ENCODE results near the gene NNMT. TPM values are rescaled to one million over a fixed set of nuclear protein-coding genes. Genes with fewer than 3 reads are reported as not detected.
A peak's percentile ranks its signal among the peaks of the same experiment; 100 is the strongest.

The NNMT gene
- total RNA-seq, 4 donors from 2014 or later: 712 to 1,460 (median 1,382) TPM

DNA sequence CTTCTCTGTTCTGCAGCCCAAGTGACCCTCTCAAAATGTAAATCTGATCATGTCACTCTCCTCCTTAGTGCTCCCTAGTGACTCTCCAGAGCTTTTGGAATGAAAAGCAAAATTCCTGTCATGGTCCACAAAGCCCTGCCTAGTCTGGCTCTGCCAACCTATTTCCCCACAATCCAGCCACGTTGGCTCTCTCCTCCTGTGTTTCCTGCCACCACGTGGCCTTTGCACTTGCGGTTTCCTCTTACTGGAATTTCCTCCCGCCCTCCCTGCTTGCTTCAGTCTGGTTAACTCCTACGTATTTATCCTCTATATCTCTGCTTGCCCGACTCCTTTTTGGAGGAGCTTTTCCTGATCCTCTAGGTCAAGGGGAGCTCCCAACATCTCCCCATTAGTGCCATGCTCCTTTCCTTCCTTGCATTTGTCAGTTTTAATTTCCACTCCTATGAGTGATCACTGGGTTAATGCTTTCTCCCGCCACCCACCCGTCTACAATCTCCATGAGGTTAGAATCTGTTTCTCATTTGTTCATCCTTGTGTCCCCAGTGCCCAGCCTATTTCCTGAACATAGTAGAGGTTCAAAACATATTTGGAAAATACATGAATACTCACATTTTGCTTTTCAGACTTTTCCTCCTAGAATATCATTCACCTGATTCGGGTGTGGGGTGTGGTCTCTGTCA is 11.5 kb downstream of the NNMT start:
- TF ChIP-seq, protein P1, sequence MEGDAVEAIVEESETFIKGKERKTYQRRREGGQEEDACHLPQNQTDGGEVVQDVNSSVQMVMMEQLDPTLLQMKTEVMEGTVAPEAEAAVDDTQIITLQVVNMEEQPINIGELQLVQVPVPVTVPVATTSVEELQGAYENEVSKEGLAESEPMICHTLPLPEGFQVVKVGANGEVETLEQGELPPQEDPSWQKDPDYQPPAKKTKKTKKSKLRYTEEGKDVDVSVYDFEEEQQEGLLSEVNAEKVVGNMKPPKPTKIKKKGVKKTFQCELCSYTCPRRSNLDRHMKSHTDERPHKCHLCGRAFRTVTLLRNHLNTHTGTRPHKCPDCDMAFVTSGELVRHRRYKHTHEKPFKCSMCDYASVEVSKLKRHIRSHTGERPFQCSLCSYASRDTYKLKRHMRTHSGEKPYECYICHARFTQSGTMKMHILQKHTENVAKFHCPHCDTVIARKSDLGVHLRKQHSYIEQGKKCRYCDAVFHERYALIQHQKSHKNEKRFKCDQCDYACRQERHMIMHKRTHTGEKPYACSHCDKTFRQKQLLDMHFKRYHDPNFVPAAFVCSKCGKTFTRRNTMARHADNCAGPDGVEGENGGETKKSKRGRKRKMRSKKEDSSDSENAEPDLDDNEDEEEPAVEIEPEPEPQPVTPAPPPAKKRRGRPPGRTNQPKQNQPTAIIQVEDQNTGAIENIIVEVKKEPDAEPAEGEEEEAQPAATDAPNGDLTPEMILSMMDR (IDR thresholded peaks at IDR 0.05): no peak
- peak; percentile 59 for ATAC-seq (ENCODE audit: low FRiP score)
- no peak for DNase-seq (ENCODE audit: low spot score)

DNA sequence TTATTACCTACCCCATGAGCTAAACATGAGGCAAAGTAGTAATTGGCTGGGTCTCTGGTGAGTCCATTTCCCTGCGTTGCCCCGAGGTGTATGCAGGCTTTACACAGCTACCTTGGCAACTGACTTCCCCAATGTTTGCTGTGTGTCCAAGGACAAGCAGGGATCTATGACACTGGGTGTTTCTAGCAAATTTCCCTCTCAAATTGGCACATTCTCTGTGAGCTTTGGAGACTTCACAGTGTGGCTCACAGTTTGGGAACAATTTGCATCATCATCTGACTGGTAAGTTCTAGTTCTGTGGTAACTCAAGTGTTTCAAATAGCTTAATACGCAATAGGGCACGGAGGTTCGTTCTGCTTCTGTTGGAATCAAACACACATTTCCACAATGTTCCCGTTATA is 12.5 kb downstream of the NNMT start:
- DNase-seq (ENCODE audit: low spot score) (no peak), ATAC-seq (ENCODE audit: low FRiP score) (peak; percentile 72)
- TF ChIP-seq, protein P1 (IDR thresholded peaks at IDR 0.05): no peak

DNA sequence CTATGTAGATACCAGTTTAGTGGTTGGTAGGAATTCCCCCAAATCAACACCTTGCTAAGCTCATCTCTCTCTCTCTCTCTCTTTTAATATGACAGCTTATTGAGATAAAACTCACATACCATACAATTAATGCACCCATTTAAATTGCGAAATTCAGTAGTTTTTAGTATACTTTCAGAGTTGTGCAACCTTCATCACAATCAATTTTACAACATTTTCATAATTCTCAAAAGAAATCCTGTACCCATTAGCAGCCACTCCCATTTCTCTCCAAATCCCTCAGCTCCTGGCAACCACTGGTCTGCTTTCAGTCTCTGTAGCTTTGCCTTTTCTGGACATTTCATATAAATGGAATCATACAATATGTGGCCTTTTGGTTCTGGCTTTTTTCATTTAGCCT is 13.3 kb downstream of the NNMT start:
- ATAC-seq (ENCODE audit: low FRiP score): no peak
- DNase-seq (ENCODE audit: low spot score): no peak
- TF ChIP-seq, protein P1 (IDR thresholded peaks at IDR 0.05): no peak

DNA sequence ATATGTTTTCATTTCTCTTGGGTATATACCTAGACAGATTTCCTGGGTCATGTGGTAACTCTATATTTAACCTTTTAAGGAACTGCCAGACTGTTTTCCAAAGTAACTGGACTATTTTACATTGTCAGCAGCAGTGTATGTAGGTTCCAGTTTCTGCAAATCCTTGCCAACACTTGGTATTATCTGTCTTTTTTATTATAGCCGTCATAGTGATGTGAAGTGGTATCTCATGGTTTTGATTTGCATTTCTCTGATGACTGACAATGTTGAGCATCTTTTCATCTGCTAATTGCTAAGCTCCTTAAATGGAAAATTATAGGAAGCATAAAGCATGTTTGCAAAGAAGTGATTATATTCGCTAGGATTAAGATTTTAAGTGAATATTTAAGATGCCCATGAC is 13.9 kb downstream of the NNMT start:
- ATAC-seq (ENCODE audit: low FRiP score) (no peak), DNase-seq (ENCODE audit: low spot score) (no peak)
- TF ChIP-seq, protein P1 (IDR thresholded peaks at IDR 0.05): no peak

DNA sequence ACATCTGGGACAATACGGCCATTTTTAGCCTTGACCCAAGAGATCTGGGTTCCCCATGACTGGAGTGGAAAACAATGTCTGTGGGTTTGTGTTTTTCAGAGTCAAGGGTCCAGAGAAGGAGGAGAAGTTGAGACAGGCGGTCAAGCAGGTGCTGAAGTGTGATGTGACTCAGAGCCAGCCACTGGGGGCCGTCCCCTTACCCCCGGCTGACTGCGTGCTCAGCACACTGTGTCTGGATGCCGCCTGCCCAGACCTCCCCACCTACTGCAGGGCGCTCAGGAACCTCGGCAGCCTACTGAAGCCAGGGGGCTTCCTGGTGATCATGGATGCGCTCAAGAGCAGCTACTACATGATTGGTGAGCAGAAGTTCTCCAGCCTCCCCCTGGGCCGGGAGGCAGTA is 15.7 kb downstream of the NNMT start:
- TF ChIP-seq, protein P1 (IDR thresholded peaks at IDR 0.05): no peak
- DNase-seq (ENCODE audit: low spot score): no peak
- no peak for ATAC-seq (ENCODE audit: low FRiP score)

DNA sequence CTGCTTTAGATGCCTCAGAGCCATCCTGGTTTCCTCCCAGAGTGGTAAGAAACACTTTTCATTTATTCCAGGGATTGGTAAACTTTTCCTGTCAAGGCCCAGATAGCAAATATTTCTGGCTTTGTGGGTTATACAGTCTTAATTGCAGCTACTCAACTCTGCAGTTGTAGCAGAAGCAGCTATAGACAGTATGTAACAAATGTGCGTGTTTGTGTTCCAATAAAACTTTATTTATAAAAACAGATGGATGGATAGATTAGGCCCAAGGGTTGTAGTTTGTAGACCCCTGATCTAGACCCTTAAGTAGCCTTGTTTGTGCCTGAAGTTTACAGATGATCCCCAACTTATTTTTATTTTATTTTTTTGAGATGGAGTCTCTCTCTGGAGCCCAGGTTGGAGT is 17.9 kb downstream of the NNMT start:
- TF ChIP-seq, protein P1 (IDR thresholded peaks at IDR 0.05): no peak
- ATAC-seq (ENCODE audit: low FRiP score) (no peak), DNase-seq (ENCODE audit: low spot score) (no peak)

DNA sequence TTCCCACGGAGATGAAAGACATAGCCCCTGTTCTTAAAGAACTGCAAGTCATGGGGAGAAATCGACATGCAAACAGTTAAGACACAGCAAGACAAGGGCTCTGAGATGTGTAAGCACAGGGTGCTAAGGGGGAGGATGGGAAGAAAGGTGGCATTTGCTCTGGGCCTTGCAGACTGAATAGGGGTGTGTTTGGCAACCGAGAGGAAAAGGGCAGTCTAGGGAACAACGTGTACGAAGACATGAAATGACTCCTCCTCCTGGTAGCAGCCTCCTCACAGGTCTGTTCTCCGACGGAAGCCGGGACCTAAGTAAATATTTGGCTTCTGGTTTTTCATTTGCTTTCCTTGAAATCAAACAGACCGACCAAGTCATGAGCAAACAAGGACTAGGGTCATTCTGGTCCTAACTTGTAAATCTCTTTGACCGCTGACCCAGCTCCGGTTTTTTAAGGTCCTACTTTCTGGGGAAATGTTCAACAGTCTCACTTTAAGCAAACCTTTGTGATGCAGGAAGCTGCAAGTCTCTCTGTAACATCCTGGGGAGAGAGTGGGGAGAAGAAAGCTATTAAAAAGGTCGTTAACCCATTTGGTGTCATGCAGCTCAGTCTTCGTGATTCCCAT is 19.7 kb downstream of the NNMT start:
- no peak for DNase-seq (ENCODE audit: low spot score)
- TF ChIP-seq, protein P1 (IDR thresholded peaks at IDR 0.05): no peak
- no peak for ATAC-seq (ENCODE audit: low FRiP score)
